G401.6 (cell line): Measurements from ENCODE around the gene COMMD9.

Source experiments
- FAIRE-seq: peaks from 2 replicates; lab custom pipeline; 2012; peaks lifted over from hg19 to GRCh38; lab: Jason Lieb, UNC

The COMMD9 gene

GRCh38 chr11:36253238-36253637, 36.0 kb downstream of the COMMD9 start:
- no peak for FAIRE-seq

GRCh38 chr11:36251823-36252222, 37.4 kb downstream of the COMMD9 start:
- no peak for FAIRE-seq

DNA sequence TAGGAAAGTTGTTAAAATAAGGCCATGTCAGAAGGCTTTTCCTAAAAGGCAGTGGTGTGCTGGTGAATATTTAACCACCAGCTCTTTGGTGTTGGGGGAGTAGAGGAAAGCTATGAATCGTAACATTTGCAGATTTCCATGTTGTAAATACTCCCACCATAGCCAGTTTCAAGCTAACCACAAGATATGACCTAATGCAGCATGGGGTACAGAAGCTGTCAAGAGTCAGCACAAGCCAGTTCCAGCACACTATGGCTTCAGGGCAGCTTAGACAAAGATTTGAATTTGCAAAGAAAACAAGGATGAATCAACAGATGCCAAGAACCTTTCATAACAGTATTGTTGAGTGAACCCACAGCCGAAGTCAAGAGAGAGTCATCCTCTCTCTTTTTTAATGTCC, 40.0 kb downstream of the COMMD9 start:
- FAIRE-seq, result no peak

GRCh38 chr11:36248436-36248835, 40.8 kb downstream of the COMMD9 start:
- FAIRE-seq, result no peak

DNA sequence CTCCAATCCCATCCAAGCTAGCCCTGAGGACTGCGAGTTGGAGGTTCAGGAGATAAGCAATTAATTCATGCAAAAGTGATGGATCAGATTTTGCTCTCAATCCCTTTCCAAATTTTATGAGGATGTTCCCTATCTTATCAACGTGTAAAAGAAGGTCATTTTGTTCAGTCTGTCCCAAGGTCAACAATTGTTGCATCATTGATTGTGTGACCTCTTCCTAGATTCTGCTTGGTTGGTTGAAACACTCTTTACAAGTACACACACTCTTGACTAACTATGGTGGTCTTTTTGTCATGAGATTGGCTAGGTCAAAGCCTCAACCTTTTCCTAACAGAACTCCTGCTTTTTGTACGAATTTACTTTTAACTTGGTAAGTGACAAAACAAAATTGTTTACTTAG, 41.7 kb downstream of the COMMD9 start:
- no peak for FAIRE-seq

DNA sequence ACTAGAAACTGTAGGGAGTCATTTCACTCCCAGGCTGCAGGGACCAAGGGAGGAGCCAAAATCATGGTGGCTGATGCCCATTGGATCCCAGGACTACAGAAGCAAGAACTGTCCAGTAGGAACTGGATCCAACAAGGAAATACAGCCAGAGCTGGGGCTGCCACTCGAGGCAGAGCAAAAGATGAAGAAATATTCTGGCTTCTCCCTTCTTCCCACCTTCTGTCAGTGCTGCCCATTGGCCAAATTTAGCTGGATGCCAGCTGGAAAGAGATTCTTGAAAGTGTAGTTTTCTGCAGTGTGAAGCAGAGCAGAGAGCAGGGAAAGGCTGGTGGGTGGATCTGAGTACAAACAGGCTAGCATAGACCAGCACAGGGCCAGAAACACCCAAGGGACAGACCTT, 45.6 kb downstream of the COMMD9 start:
- no peak for FAIRE-seq

GRCh38 chr11:36241497-36241896, 47.7 kb downstream of the COMMD9 start:
- no peak for FAIRE-seq

- FAIRE-seq, result no peak
Observed at GRCh38 chr11:36240801-36241200, 48.4 kb downstream of the COMMD9 start.

DNA sequence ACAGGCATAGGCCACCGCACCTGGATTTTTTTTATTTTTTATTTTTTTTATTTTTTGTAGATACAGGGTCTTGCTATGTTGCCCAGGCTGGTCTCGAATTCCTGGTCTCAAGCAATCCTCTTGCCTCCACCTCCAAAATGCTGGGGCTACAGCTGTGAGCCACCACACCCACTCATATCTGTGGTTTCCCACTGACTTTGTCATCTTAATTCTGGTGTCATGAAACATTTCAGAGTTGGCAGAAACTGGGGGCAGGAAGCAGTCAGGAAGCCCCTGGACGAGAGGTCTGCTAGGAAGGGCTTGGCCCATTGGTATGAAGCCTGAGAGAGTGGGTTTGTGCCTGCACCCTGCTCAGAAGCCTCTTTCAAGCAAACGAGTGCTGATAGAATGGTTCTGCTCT, 49.1 kb downstream of the COMMD9 start:
- FAIRE-seq, result no peak

- FAIRE-seq, result no peak
Observed at GRCh38 chr11:36239636-36240035, 49.6 kb downstream of the COMMD9 start.

DNA sequence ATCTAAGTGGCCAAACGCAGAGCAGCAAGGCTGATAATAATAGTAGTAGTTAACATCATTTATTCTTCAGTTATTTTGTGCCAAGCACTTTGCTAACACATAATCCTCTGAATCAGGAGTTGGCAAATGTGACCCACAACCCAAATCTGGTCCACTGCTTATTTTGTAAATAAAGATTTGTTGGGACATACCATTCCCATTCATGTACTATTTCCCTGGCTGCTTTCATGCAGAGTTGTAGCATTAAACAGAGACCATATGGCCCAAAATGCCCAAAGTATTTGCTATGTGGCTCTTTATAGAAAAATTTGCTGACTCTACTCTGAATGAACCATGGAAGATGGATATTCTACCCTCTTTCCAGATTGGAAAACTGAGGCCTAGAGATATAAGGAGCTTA, 50.3 kb downstream of the COMMD9 start:
- no peak for FAIRE-seq

DNA sequence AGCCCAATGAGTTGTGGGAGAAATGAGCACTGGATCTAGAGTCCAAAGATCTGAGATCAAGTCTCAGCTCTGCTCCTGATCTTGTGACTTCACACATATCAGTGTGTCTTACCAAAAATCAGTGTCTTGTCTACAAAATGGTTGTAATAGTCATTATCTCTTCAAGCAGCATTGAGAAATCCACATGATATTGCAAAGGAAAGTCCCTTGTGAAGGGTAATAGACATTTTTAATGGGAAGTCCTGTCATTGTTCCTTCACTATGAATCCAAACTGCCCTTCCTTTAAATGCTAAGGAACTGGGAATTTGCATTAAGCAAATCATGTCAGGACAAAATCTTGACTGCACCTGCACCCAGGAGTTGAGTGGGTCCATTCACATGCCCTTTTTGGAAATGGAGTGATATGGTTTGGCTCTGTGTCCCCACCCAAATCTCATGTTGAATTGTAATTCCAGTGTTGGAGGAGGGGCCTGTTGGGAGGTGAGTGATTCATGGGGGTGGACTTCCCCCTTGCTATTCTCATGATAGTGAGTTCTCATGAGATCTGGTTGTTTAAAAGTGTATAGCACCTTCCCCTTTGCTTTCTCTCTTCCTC, 51.1 kb downstream of the COMMD9 start:
- no peak for FAIRE-seq

DNA sequence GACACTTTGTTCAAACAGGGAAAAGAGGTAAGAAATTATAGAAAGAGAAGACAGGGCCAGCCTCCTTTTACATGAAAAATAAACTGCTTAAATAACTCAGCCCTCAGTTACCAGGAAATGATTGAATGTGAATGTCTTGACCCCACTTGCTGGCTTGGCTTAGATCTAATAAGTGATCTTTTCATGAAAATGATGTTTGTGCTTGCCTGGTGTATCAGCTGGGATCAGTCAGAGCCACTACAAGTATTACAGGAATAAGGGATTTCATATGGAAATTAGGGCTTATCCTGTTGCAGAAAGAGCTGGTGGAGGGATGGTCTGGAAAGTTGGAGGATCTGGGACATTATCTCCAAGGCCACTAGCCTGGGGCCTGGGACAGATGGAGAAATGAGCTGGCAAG, 51.8 kb downstream of the COMMD9 start:
- no peak for FAIRE-seq

- FAIRE-seq, result no peak
Observed at GRCh38 chr11:36235750-36236149, 53.5 kb downstream of the COMMD9 start.

DNA sequence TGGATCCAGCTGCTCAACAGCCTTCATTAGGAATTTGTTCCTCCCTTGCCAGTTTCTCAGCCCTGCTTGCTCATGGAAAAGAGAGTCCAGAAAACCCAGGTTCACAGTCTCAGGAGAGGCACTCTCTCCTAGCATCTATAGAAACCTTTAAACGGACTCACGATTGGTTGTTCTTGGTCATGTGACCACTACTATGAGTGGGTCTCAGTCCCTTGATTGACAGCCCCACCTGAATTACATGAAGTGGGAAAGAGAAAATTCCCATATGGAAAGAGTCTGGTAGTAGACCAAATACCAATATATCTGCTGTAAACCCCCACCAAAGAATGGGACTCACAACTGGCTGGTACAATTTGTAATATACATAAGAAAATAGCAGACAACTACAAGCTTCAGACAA, 54.4 kb downstream of the COMMD9 start:
- no peak for FAIRE-seq

GRCh38 chr11:36233204-36233603, 56.0 kb downstream of the COMMD9 start:
- FAIRE-seq, result no peak

DNA sequence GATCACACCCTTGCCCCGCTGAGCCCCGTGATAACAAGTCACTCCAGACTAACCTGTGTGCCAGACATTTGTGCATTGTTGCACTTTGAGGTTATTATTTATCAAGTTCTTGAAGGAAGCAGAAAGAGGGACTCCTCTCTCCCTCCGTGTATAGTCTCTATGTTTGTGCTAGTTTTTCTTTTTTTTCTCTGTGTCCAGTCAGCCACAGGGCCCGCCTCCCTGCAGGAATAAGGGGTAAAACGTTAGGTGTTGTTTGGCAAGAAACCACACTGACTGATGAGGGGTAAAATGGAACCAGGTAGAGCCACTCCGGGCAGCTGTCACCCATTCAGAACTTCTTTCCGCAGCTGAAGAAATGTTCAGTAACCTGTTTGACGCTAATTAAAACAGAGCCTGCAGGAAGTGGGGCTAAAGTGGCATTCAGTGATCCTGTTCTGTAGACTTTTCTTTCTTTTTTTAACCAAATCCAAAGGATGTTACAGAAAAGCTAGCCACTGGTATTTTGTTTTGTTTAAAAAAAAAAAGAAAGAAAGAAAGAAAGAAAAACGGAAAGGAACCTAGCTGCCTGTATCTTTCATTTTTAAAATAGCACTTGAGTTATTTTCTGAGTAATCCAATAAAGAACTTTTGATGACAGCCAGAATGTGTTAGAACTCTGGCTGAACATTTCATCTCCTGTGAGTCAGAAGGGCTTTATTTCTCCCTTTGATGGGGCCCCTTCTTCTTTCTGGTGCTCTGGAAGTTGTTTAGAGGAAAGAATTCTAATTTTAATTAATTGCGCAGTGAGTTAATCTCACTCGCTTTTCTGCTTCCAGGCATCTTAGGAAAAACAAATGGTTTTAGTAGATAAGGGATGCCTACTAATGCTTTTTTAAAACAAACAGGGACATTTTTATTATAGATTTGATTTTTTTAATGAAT, 58.2 kb downstream of the COMMD9 start:
- FAIRE-seq, result no peak

DNA sequence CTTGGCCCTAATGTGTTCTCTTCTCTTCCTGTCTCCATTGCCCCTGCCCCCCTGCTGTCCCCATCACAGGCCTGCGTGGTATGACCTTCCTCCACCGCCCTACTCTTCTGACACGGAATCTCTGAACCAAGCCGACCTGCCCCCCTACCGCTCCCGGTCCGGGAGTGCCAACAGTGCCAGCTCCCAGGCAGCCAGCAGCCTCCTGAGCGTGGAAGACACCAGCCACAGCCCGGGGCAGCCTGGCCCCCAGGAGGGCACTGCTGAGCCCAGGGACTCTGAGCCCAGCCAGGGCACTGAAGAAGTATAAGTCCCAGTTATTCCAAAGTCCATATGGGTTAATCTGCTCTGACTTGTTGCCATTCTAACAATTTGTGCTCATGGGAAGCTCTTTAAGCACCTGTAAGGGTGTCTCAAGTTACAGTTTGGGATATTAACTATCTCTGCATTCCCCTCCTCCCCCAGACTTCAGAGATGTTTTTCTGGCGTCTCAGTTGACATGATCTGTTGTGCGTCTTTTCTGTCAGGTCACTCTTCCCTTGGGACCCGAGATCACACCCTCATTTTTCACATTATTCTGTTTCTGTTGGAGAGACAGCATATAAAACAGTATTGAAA, 60.0 kb downstream of the COMMD9 start:
- no peak for FAIRE-seq

DNA sequence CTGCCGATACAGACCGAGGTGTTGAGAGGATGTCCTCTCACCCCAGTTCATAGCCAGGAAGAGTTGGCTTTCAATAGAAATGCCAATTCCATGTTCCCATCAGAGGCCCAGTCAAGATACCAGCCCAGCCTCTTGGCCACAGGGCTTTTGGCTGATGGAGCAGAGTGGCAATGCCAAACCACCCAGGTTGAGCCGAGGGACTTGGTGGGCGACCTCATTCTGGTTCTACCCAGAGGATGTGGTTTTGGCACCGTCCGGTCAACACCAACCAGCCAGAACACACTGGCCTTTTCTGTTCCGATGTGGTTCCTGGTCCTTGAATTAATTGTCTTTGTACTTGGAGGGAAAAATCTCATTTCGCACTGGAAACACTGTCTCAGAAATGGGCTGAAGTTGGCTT, 60.5 kb downstream of the COMMD9 start:
- no peak for FAIRE-seq

GRCh38 chr11:36227044-36227443, 62.2 kb downstream of the COMMD9 start:
- no peak for FAIRE-seq

- no peak for FAIRE-seq
Observed at GRCh38 chr11:36224209-36224882, 64.9 kb downstream of the COMMD9 start.

DNA sequence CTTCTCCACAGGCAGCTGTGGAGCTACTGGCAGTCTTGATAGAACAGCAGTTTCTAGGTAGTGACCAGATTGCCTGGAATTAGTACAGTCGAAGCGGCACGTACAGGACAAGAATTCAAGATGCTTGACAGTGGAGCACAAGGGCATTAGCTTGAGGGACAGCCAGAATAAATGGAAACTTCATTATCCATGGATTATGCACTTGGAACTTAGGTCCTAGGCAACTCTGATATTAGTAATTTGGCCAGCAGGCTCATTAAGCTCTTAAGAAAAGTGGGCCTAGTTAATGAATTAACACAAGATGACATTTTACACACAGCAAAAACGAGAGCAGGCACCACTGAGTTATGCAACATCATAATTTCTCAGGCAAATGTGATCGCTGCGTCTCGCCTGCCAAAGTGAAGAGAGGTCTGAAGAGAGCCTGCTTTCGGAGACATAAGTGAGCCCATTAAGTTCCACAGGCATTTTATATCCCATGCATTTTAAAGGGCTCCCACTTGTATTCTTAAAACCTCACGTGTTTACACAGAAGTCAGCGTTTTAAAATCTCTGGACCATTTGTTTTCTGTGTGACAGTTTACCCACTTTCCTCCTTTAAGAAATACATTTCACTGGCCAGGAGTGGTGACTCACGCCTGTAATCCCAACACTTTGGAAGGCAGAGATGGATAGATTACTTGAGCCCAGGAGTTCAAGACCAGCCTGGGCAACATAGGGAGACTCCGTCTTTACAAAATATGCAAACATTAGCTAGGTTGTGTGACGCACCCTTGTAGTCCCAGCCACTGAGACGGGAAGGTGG, 66.2 kb downstream of the COMMD9 start:
- no peak for FAIRE-seq
